GM18508 (cell line): ENCODE data around the gene PALM.
"Not testable (repeated sequence)": the region's sequence is repeated elsewhere in the genome, so short reads cannot be mapped to it uniquely, and the experiment has no call there.

Experiments used
- ATAC-seq: cut with Tn5 transposase; IDR thresholded peaks from one replicate; pipeline ENCODE4 v1.9.1; 2021; ENCODE audit warnings: moderate number of reproducible peaks; ENCODE audit not compliant: insufficient read depth, unreplicated experiment

Gene PALM

DNA sequence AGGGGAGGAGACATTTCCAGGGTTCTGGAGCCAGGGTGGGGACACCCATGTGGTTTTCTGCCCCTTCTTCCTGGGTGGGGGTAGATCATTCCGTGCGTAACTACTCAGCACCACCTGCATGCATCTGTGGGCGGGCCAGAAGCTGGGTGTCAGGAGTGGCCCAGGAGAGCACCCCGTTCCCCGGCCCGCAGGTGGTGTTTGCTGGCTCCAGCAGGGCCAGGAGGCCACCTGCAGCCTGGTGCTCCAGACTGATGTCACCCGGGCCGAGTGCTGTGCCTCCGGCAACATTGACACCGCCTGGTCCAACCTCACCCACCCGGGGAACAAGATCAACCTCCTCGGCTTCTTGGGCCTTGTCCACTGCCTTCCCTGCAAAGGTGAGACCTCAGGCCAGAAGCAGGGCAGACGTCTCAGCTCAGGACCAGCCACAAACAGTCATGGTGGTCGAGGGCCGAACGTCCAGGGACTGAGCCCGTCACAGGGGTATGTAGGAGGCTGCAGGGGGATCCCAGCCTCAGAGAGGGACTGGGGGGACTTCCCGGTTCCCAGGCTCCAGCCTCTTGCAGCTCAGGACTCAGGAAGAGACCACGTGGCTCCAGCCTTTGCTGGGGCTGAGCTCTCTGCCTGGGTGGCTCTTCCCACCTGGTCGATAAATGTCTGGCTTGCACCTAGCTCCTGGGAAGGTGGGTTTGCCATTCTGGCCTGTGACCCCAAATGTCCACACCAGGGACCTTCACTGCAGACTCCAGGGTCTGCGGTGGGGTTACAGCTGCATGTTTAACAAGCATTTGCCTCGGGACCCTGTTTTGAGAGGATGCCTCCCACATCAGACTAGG is 30.9 kb upstream of the PALM start:
- no peak for ATAC-seq

GRCh38 chr19:678791-679388 is 29.8 kb upstream of the PALM start:
- no peak for ATAC-seq

DNA sequence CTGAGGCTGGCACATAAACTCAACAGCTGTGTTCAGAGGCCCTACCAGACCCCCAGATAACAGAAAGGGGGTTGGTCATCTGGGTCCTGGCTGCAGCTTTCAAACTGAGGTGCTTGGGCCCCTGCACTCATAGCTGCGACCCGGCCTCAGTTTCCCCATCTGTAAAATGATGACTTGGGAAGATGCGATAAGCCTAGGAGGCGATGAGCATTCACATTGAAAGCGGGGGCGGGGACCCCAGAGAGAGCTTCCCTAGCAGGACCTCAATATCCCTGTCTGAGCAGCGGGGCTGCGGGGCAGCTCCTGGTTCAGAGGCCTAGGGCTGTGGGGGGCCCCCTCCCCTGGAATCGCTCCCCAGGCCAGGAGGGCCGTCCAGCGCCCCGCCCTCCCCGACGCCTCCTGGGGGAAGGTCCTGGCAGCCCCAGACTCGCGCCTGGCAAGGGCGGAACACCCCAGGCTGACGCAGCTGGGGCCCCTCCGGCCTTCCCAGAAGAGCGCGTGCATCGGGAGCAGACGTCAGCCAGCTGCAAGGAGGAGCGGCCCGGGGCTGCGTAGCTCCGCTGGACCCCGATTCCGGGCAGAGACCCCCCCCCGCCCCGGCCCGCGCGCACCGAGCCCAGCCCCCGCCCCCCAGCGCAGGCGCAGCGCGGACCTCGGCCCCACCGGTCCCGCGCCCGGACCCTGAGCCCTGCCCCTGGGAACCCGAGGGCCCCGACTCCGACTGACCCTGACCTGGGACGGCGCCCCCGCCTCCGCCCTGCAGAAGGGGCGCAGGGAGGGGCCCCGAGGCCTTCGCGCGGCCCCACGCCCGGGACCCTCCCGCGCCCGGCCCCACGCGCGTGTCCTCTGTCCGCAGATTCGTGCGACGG is 29.1 kb upstream of the PALM start:
- no peak for ATAC-seq

DNA sequence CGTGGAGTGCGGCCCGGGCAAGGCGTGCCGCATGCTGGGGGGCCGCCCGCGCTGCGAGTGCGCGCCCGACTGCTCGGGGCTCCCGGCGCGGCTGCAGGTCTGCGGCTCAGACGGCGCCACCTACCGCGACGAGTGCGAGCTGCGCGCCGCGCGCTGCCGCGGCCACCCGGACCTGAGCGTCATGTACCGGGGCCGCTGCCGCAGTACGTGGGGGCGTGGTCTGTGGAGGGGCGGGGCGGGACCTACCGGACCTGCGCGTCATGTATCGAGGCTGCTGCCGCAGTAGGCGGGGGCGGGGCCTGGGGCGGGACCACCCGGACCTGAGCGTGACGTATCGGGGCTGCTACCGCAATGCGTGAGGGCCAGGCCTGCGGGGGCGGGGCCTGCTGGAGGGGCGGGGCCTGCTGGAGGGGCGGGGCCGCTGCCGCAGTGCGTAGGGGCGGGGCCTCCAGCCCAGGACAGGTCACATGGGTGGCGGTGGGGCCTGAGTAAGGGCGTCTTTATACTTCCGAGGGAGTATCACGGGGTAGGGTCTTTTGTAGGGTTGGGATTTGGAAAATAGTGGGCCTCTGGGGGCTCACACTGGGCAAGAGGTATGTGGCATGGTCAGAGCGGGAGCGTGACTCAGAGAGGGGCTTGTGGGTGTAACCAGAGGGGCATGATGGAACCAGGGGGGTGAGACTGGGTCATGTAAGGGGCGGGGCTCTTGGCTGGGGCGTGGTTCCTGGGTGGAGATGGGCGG is 28.3 kb upstream of the PALM start:
- no peak for ATAC-seq

DNA sequence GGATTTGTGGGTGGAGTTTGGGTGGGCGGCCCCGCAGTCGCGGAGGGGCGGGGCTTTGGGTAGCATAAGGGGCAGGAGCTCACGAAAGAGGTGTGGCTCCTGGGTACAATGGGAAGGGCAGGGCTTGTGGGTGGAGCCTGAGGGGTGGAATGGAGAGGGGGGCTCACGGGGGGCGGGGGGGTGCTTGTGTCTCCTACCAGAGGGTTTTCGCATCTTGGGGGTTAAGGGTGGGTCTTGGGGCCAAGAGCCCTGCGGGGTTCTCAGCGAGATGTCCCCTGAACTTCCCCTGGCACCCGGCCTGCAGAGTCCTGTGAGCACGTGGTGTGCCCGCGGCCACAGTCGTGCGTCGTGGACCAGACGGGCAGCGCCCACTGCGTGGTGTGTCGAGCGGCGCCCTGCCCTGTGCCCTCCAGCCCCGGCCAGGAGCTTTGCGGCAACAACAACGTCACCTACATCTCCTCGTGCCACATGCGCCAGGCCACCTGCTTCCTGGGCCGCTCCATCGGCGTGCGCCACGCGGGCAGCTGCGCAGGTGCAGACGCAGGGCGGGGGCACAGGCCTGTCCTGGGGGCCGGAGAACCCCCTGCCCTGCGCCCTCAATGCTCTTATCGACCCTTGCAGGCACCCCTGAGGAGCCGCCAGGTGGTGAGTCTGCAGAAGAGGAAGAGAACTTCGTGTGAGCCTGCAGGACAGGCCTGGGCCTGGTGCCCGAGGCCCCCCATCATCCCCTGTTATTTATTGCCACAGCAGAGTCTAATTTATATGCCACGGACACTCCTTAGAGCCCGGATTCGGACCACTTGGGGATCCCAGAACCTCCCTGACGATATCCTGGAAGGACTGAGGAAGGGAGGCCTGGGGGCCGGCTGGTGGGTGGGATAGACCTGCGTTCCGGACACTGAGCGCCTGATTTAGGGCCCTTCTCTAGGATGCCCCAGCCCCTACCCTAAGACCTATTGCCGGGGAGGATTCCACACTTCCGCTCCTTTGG is 27.4 kb upstream of the PALM start:
- no peak for ATAC-seq

- no peak for ATAC-seq
These were observed 25.9 kb upstream of the PALM start for GRCh38 chr19:682678-683320.

GRCh38 chr19:685454-685931 is 23.2 kb upstream of the PALM start:
- ATAC-seq, result no peak

DNA sequence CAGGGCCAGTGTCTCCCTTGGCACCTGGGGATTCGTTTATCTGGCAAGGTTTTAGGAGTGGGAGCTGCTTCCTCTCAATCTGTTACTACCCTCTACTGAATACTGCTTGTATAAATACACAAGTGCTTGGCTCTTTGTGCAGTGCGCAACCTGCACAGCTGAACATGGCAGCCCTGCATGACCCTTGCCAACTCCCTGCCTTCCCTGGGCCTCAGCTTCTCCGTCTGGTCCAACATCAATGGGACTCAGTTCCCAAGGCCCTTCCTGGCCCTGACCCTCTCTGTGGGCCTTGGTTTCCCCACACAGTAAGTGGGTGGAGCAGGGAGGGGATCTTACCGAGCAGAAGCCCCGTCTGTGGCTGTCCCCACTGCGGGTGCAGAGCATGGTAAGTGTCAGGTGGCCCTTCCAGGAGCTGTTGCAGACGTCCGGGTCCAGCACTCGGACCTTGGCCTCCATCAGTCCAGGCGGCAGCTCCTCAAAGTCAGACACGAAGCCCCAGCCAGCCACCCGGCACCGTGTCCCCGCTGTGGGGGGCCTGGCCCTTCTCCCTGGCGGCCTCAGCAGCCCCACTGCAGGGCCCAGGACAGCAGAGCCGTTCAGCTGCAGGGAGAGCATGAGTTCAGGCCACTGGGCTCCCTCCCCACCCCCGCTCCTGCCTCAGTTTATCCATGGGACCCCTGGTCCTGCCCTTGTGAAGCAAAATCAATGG is 22.0 kb upstream of the PALM start:
- no peak for ATAC-seq

GRCh38 chr19:687569-688166 is 21.1 kb upstream of the PALM start:
- ATAC-seq, result no peak

- no peak for ATAC-seq
These were observed 20.5 kb upstream of the PALM start for GRCh38 chr19:688214-688613.

- no peak for ATAC-seq
These were observed 19.7 kb upstream of the PALM start for GRCh38 chr19:688992-689391.

DNA sequence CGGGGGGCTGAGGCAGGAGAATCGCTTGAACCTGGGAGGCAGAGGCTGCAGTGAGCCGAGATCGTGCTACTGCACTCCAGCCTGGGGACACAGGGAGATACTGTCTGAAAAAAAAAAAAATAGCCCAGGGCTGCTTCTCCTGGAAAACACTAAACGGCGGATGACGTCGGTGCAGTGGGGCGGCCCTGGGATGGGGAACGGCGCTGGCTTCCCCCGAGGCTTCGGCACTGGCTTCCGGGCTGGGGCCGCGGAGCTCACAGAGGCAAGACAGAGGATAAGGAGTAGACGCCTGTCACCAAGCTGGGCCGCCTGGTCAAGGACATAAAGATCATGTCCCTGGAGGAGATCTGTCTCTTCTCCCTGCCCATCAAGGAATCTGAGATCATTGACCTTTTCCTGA is 18.5 kb upstream of the PALM start:
- ATAC-seq, result no peak

DNA sequence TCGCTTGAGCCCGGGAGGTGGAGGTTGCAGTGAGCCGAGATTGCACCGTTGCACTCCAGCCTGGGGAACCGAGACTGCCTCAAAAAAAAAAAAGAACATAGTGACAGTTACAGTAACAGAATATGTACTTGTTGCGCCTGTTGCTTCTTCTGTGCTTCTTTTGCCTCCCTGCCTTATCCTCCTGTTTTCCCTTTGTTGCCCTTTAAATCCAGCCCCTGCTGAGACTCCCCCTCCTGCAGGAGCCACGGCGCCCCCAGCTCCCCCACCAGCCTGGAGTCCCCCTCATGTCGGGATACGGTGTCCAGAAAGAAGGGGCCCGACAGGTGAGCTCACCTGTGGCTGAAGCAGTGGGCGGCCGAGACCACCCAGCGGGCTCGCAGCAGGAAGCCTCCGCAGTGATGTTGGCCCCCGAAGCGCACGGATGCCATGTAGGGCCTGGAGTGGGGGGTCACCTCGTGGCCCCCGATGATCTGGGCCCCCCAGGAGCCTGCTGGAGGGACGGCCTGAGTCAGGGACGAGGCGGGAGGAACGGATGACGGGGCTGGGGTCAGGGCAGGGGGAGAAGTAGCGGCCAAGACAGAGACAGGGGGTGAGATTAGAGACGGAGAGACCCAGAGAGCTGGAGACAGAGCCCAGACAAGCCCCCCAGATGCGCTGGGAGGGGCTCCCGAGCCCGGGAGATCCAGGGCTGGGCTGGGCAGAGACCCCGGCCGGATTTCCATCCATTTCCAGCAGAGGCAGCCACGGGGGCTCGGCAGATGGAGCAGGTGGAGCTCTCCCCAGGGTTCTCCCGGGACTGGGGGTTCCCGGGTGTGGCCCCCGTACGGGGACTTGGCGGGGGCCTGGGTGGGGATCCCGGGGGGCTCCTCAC is 14.0 kb upstream of the PALM start:
- no peak for ATAC-seq

- ATAC-seq, result no peak
These were observed 13.3 kb upstream of the PALM start, which contains the start of gene PRSS57 for GRCh38 chr19:695352-695949. TSS of gene PRSS57 (minus strand) at chr19:695452. CDS start at chr19:695430, 22 bp downstream.

- ATAC-seq, result not testable (repeated sequence)
These were observed 10.2 kb upstream of the PALM start for GRCh38 chr19:698529-698928.

GRCh38 chr19:699885-700284 is 8.8 kb upstream of the PALM start:
- not testable (repeated sequence) for ATAC-seq
